Astrocyte (in vitro differentiated cells and primary cell): ENCODE measurements around the gene GSE1. TPM values are rescaled to one million over a fixed set of nuclear protein-coding genes. Genes with fewer than 3 reads are reported as not detected.

Experiments used
- DNase-seq: peaks from one replicate; pipeline ENCODE4 v3.0.0-alpha.2; 2010; ENCODE audit warnings: low read depth
- FAIRE-seq: peaks from 2 replicates; lab custom pipeline; 2011; peaks lifted over from hg19 to GRCh38; lab: Jason Lieb, UNC
- H2AFZ ChIP-seq: 2 replicates; pipeline ENCODE4 v1.6.0; 2012; ENCODE audit warnings: low read depth, low read length, inconsistent platforms
- H3K27ac ChIP-seq: 2 replicates; pipeline ENCODE4 v1.5.1; 2011; ENCODE audit warnings: low read depth, low read length, inconsistent platforms
- H3K27me3 ChIP-seq: 2 replicates; pipeline ENCODE4 v1.6.0; 2011; ENCODE audit warnings: low read length, inconsistent platforms; ENCODE audit not compliant: insufficient read depth
- H3K36me3 ChIP-seq: 2 replicates; pipeline ENCODE4 v1.5.1; 2011; ENCODE audit warnings: low read length, inconsistent platforms; ENCODE audit not compliant: insufficient read depth
- H3K4me1 ChIP-seq: 2 replicates; pipeline ENCODE4 v1.5.1; 2011; ENCODE audit warnings: low read length, inconsistent platforms; ENCODE audit not compliant: insufficient read depth
- H3K4me2 ChIP-seq: 2 replicates; pipeline ENCODE4 v1.6.0; 2012; ENCODE audit warnings: low read length, inconsistent platforms
- H3K4me3 ChIP-seq: 2 replicates; pipeline ENCODE4 v1.5.1; 2011; ENCODE audit warnings: low read depth, mild to moderate bottlenecking, low read length, inconsistent platforms; ENCODE audit not compliant: insufficient read depth
- H3K79me2 ChIP-seq: 2 replicates; pipeline ENCODE4 v1.6.0; 2012; ENCODE audit warnings: mild to moderate bottlenecking, low read length, inconsistent platforms; ENCODE audit not compliant: insufficient read depth
- H3K9ac ChIP-seq: 2 replicates; pipeline ENCODE4 v1.6.0; 2012; ENCODE audit warnings: mild to moderate bottlenecking, low read length, inconsistent platforms
- H3K9me3 ChIP-seq: 2 replicates; pipeline ENCODE4 v1.5.1; 2012; ENCODE audit warnings: low read depth, mild to moderate bottlenecking, low read length, inconsistent platforms; ENCODE audit not compliant: insufficient read depth
- H4K20me1 ChIP-seq: 2 replicates; pipeline ENCODE4 v1.6.0; 2012; ENCODE audit warnings: low read length, inconsistent platforms; ENCODE audit not compliant: insufficient read depth
- H3K27ac Mint-ChIP-seq: one replicate; pipeline ENCODE4 v1.8.0; 2021; ENCODE audit warnings: mild to moderate bottlenecking, mixed read lengths; ENCODE audit not compliant: unreplicated experiment
- H3K27me3 Mint-ChIP-seq: one replicate; pipeline ENCODE4 v1.8.0; 2021; ENCODE audit warnings: low read depth, mixed read lengths; ENCODE audit not compliant: unreplicated experiment
- H3K36me3 Mint-ChIP-seq: one replicate; pipeline ENCODE4 v1.8.0; 2021; ENCODE audit warnings: low read depth, mixed read lengths; ENCODE audit not compliant: unreplicated experiment
- H3K4me1 Mint-ChIP-seq: one replicate; pipeline ENCODE4 v1.8.0; 2021; ENCODE audit warnings: low read depth, mixed read lengths; ENCODE audit not compliant: unreplicated experiment
- H3K4me3 Mint-ChIP-seq: one replicate; pipeline ENCODE4 v1.8.0; 2021; ENCODE audit warnings: mild to moderate bottlenecking, moderate library complexity, mixed read lengths; ENCODE audit not compliant: unreplicated experiment
- H3K9me3 Mint-ChIP-seq: one replicate; pipeline ENCODE4 v1.8.0; 2021; ENCODE audit warnings: mild to moderate bottlenecking, mixed read lengths; ENCODE audit not compliant: unreplicated experiment
- EZH2 ChIP-seq: IDR thresholded peaks from 2 replicates; pipeline ENCODE4 v1.6.1; 2012; ENCODE audit warnings: mild to moderate bottlenecking, low read length, inconsistent platforms; ENCODE audit not compliant: insufficient read depth
- total RNA-seq: library from RNA; stranded (reverse); gene quantifications from 2 replicates; pipeline ENCODE4 v1.2.1, GENCODE V29; 2021
- TF ChIP-seq, protein P1 (sequence below): IDR thresholded peaks from 2 replicates; pipeline ENCODE4 v1.5.1; 2011; ENCODE audit warnings: low read depth, mild to moderate bottlenecking, inconsistent platforms, low read length, moderate library complexity; ENCODE audit not compliant: insufficient read depth

GSE1 gene
- total RNA-seq, 1 donor from 2014 or later: 35.0 TPM

DNA sequence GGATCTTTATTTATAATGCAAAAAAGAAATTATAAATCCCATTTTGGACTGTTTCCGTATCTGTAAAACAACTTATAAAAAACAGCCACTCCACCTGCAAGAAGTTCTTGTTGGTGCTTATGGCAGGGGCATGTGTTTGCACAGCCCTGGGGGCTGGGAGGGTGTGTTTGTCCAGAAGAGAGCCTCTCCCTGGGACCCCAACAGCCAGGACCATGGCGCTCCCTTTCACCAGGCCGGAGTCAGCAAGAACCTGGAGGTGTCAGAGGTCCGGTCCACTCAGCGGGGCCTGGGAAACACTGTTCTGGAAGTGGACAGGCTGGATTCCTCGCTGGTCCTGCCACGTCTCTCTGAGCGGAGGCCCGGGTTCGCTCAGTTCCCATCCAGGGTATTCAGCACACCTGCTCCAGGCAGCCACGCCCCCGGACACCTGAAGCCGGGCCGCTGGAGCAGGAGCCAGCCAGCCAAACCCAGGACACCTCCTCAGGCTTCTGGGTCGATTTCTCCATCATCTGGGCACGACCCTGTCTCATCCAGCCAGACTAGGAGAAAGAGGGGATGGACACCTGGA lies 94.5 kb downstream of the GSE1 start:
- Mint-ChIP-seq H3K4me1 (no peaks in the 10 kb centered on the region), H3K27me3 (peaks cover 5% of the 10 kb centered on the region), H3K4me3 (no peak overlapping the region), H3K27ac (no peak overlapping the region), H3K36me3 (peaks cover 3% of the 10 kb centered on the region), H3K9me3 (peaks cover 7% of the 10 kb centered on the region)
- no peak overlapping the region for H3K4me3 ChIP-seq
- H4K20me1 ChIP-seq: no peaks in the 10 kb centered on the region
- no peaks in the 10 kb centered on the region for H3K36me3 ChIP-seq
- H2AFZ ChIP-seq: no peak overlapping the region
- H3K79me2 ChIP-seq: no peaks in the 10 kb centered on the region
- no peaks in the 10 kb centered on the region for H3K4me1 ChIP-seq
- FAIRE-seq (no peak), DNase-seq (no peak)
- no peaks in the 10 kb centered on the region for H3K27me3 ChIP-seq
- H3K9me3 ChIP-seq: peaks cover 7% of the 10 kb centered on the region
- TF ChIP-seq EZH2: no peak
- TF ChIP-seq, protein P1, sequence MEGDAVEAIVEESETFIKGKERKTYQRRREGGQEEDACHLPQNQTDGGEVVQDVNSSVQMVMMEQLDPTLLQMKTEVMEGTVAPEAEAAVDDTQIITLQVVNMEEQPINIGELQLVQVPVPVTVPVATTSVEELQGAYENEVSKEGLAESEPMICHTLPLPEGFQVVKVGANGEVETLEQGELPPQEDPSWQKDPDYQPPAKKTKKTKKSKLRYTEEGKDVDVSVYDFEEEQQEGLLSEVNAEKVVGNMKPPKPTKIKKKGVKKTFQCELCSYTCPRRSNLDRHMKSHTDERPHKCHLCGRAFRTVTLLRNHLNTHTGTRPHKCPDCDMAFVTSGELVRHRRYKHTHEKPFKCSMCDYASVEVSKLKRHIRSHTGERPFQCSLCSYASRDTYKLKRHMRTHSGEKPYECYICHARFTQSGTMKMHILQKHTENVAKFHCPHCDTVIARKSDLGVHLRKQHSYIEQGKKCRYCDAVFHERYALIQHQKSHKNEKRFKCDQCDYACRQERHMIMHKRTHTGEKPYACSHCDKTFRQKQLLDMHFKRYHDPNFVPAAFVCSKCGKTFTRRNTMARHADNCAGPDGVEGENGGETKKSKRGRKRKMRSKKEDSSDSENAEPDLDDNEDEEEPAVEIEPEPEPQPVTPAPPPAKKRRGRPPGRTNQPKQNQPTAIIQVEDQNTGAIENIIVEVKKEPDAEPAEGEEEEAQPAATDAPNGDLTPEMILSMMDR: no peak
- no peak overlapping the region for H3K27ac ChIP-seq
- H3K9ac ChIP-seq: no peak overlapping the region
- H3K4me2 ChIP-seq: no peak overlapping the region

- no peaks in the 10 kb centered on the region for H4K20me1 ChIP-seq
- H3K4me3 Mint-ChIP-seq: no peak overlapping the region
- DNase-seq (no peak), FAIRE-seq (no peak)
- H3K36me3 ChIP-seq: no peaks in the 10 kb centered on the region
- peaks cover 7% of the 10 kb centered on the region for H3K9me3 ChIP-seq
- H3K4me1 Mint-ChIP-seq: no peaks in the 10 kb centered on the region
- H3K36me3 Mint-ChIP-seq: peaks cover 5% of the 10 kb centered on the region
- H3K27ac Mint-ChIP-seq: no peak overlapping the region
- no peak overlapping the region for H3K27ac ChIP-seq
- H3K9me3 Mint-ChIP-seq: peaks cover 7% of the 10 kb centered on the region
- no peak overlapping the region for H2AFZ ChIP-seq
- TF ChIP-seq, protein P1: no peak
- no peak for TF ChIP-seq EZH2
- H3K4me3 ChIP-seq: no peak overlapping the region
- H3K27me3 Mint-ChIP-seq: peaks cover 5% of the 10 kb centered on the region
- no peak overlapping the region for H3K4me2 ChIP-seq
- no peak overlapping the region for H3K9ac ChIP-seq
- H3K4me1 ChIP-seq: no peaks in the 10 kb centered on the region
- no peaks in the 10 kb centered on the region for H3K79me2 ChIP-seq
- no peaks in the 10 kb centered on the region for H3K27me3 ChIP-seq
Measured at GRCh38 chr16:85708338-85708737, 95.2 kb downstream of the GSE1 start.

DNA sequence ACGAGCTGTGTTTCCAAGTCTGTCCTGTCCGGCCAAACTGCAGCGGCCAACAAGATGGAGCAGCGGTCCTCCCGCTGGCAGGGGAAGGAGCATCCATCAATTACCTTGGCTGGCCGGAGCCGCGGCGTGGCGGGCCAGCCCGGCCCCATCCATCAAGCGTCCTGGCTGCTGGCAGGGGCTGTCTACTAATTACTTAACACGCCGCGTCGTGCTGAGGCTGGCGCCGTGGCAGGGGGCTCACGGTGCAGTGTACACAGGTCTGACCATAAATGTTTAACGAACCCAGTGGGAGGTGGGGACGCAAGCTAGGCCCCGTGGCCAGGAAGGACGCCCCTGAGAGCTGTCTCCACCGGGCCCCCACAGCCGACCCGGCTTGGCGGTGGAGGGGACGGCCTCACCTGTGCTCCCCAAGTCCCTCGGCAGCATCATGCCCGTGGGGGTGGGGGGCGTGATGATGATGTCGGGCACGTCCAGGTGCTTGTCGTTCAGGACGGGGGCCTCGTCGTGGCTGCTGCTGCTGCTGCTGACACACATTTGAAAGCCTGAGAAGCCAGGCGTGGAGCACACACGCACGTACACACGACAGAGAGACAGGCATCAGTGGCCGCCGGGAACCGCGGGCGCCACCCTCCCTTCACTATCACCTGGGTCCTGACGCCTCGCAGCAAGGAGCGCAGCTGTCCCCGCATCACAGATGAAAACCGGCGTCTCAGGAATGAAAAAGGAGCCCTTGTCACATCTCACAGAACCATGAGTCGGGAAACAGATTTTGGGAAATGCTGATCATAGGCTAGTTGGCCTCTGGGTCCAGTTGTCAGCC lies 96.9 kb downstream of the GSE1 start:
- H3K27me3 ChIP-seq: no peaks in the 10 kb centered on the region
- Mint-ChIP-seq H3K4me1 (peaks cover under 1% of the 10 kb centered on the region), H3K27ac (no peak overlapping the region), H3K4me3 (no peak overlapping the region), H3K36me3 (peaks cover 5% of the 10 kb centered on the region), H3K9me3 (peaks cover 7% of the 10 kb centered on the region), H3K27me3 (peaks cover 7% of the 10 kb centered on the region)
- H3K27ac ChIP-seq: no peak overlapping the region
- no peaks in the 10 kb centered on the region for H3K4me1 ChIP-seq
- FAIRE-seq (no peak), DNase-seq (no peak)
- H3K9me3 ChIP-seq: peaks cover 7% of the 10 kb centered on the region
- H3K4me3 ChIP-seq: no peak overlapping the region
- H3K36me3 ChIP-seq: no peaks in the 10 kb centered on the region
- H4K20me1 ChIP-seq: no peaks in the 10 kb centered on the region
- no peak overlapping the region for H3K9ac ChIP-seq
- H3K79me2 ChIP-seq: no peaks in the 10 kb centered on the region
- H2AFZ ChIP-seq: no peak overlapping the region
- TF ChIP-seq, protein P1: no peak
- no peak for TF ChIP-seq EZH2
- no peak overlapping the region for H3K4me2 ChIP-seq
